B cell (primary cell): ENCODE results near the gene RNPEPL1. TPM values are rescaled to one million over a fixed set of nuclear protein-coding genes. Genes with fewer than 3 reads are reported as not detected.

Source experiments
- ATAC-seq: fragments of 200-7000 bp; cut with Tn5 transposase; one replicate; pipeline ENCODE4 v1.10.0; 2021; ENCODE audit warnings: low read depth, mild to moderate bottlenecking, moderate number of reproducible peaks, moderate library complexity
- CTCF ChIA-PET: fragments of 350-600 bp; sonication (Branson Sonifier 250); formaldehyde crosslinking; loops from one replicate; lab custom pipeline; 2021; ENCODE audit warnings: antibody characterized with exemption, inconsistent platforms; lab: Charles Lee
- POLR2A ChIA-PET: fragments of 350-600 bp; sonication (Branson Sonifier 250); formaldehyde crosslinking; loops from one replicate; lab custom pipeline; 2021; ENCODE audit warnings: antibody characterized with exemption; lab: Charles Lee
- DNase-seq: peaks from one replicate; pipeline ENCODE4 v3.0.0; 2013
- H2AFZ ChIP-seq: 2 replicates; pipeline ENCODE4 v1.6.1; 2012; ENCODE audit warnings: mild to moderate bottlenecking, low read depth, low read length; ENCODE audit not compliant: insufficient read depth, poor library complexity, severe bottlenecking
- H3K27ac ChIP-seq, 2 donors: 1 replicate in 1 of 2; 2 replicates in 1 of 2; pipeline ENCODE4 v1.5.1; 2012 to 2013; ENCODE audit warnings: low read length in 2 of 2, mild to moderate bottlenecking in 2 of 2, moderate library complexity in 1 of 2
- H3K27me3 ChIP-seq, 4 experiments: fragments of 200-600 bp in 1 of 4; sonication (generic) in 1 of 4; replicated peaks in 1 of 4; 1 replicate in 2 of 4; 2 replicates in 2 of 4; pipeline versions ENCODE4 v1.6.1 to v1.7.0; 2013 to 2016; ENCODE audit warnings: low read length in 3 of 4, mild to moderate bottlenecking in 2 of 4, mixed read lengths in 1 of 4, moderate library complexity in 1 of 4; ENCODE audit not compliant: insufficient read depth in 4 of 4, control insufficient read depth in 3 of 4; ENCODE audit errors: control extremely low read depth in 1 of 4
- H3K36me3 ChIP-seq, 2 experiments: replicated peaks in 1 of 2; 1 replicate in 1 of 2; 2 replicates in 1 of 2; pipeline versions ENCODE4 v1.6.1 to v1.7.1; 2013; ENCODE audit warnings: low read length in 1 of 2; ENCODE audit not compliant: insufficient read depth in 2 of 2, control insufficient read depth in 1 of 2; ENCODE audit errors: control extremely low read depth in 1 of 2, extremely low read depth in 1 of 2
- H3K4me1 ChIP-seq, 2 donors: fragments of 200-600 bp in 1 of 2; sonication (generic) in 1 of 2; 1 replicate in 1 of 2; 2 replicates in 1 of 2; pipeline versions ENCODE4 v1.5.1 to v1.6.1; 2013 to 2017; ENCODE audit warnings: low read length in 2 of 2; ENCODE audit not compliant: control insufficient read depth in 2 of 2, insufficient read depth in 2 of 2
- H3K4me2 ChIP-seq: replicated peaks from 2 replicates; pipeline ENCODE3; 2012; ENCODE audit warnings: mild to moderate bottlenecking, low read depth, low read length; ENCODE audit not compliant: poor library complexity, severe bottlenecking
- H3K4me3 ChIP-seq, 5 experiments: fragments of 200-600 bp in 1 of 5; sonication (generic) in 1 of 5; 1 replicate in 3 of 5; 2 replicates in 2 of 5; pipeline versions ENCODE4 v1.5.1 to v1.7.0; 2011 to 2016; ENCODE audit warnings: low read length in 4 of 5, mild to moderate bottlenecking in 4 of 5, low read depth in 2 of 5, control low read depth in 1 of 5, moderate library complexity in 1 of 5; ENCODE audit not compliant: insufficient read depth in 1 of 5; ENCODE audit errors: control extremely low read depth in 1 of 5, extremely low read depth in 1 of 5
- H3K79me2 ChIP-seq: fragments of 200-600 bp; sonication (generic); one replicate; pipeline ENCODE4 v1.6.0; 2016; ENCODE audit warnings: low read length; ENCODE audit not compliant: control insufficient read depth, insufficient read depth
- H3K9ac ChIP-seq: fragments of 200-600 bp; sonication (generic); 2 replicates; pipeline ENCODE4 v1.6.1; 2017; ENCODE audit warnings: mild to moderate bottlenecking, low read length, moderate library complexity
- H3K9me3 ChIP-seq, 3 donors: one replicate each; pipeline versions ENCODE4 v1.6.1 to v1.7.1; 2013; ENCODE audit warnings: low read length in 2 of 3; ENCODE audit not compliant: control insufficient read depth in 2 of 3, insufficient read depth in 1 of 3; ENCODE audit errors: control extremely low read depth in 1 of 3
- H4K20me1 ChIP-seq: 2 replicates; pipeline ENCODE4 v1.6.0; 2012; ENCODE audit warnings: mild to moderate bottlenecking, low read length; ENCODE audit not compliant: insufficient read depth, control insufficient read depth, poor library complexity, severe bottlenecking
- H3K27ac Mint-ChIP-seq: one replicate; pipeline ENCODE4 v1.8.0; 2021; ENCODE audit warnings: mixed read lengths
- H3K27me3 Mint-ChIP-seq: one replicate; pipeline ENCODE4 v1.8.0; 2021; ENCODE audit warnings: mixed read lengths
- H3K4me1 Mint-ChIP-seq: one replicate; pipeline ENCODE4 v1.8.0; 2021; ENCODE audit warnings: mixed read lengths
- H3K4me3 Mint-ChIP-seq: one replicate; pipeline ENCODE4 v1.8.0; 2021; ENCODE audit warnings: mixed read lengths
- H3K9me3 Mint-ChIP-seq: one replicate; pipeline ENCODE4 v1.8.0; 2022; ENCODE audit warnings: mixed read lengths; ENCODE audit not compliant: insufficient read depth
- CTCF ChIP-seq: fragments of 200-600 bp; IDR thresholded peaks from one replicate; pipeline ENCODE4 v1.8.0; 2022; ENCODE audit warnings: antibody characterized with exemption, mild to moderate bottlenecking
- EZH2 ChIP-seq: IDR thresholded peaks from 2 replicates; pipeline ENCODE4 v1.6.1; 2012; ENCODE audit warnings: borderline replicate concordance, low read depth, mild to moderate bottlenecking, moderate library complexity, low read length; ENCODE audit not compliant: insufficient read depth, poor library complexity, severe bottlenecking
- WGBS: methylation state at CpG from one replicate; pipeline ENCODE4 v1.1.5; 2013; ENCODE audit warnings: missing lambda C conversion rate; ENCODE audit not compliant: insufficient coverage; 5-methylcytosine and 5-hydroxymethylcytosine counted together
- intact Hi-C: fragments of 100-400 bp; cut with micrococcal nuclease; formaldehyde crosslinking; loops from one replicate; pipeline ENCODE4 v1.10.0; 2022
- polyA plus RNA-seq: library from polyadenylated mRNA; depleted of rRNA; stranded (reverse); fragments of >200 nt; gene quantifications from 2 replicates; pipeline ENCODE4 v1.2.3, GENCODE V29; 2012
- total RNA-seq, 2 donors: library from RNA; stranded (reverse); fragments of 120-200 nt in 1 of 2; gene quantifications; 1 replicate in 1 of 2; 2 replicates in 1 of 2; pipeline versions ENCODE4 v1.2.3 to v1.2.4, GENCODE V29; 2013 to 2022

Gene RNPEPL1
- total and polyA plus RNA-seq, 2 donors (not counting 1 experiment from before 2014, with no cell fraction given), result 103 to 109 TPM

- peak overlapping the region; percentile 77 for H2AFZ ChIP-seq
- TF ChIP-seq EZH2, result no peak
- no peak for TF ChIP-seq CTCF
- ATAC-seq (no peak), DNase-seq (no peak)
- WGBS, result 90% methylated on average over 5 of the region's 10 CpGs
- peaks cover 20% of the 10 kb centered on the region for H4K20me1 ChIP-seq
- POLR2A ChIA-PET, result interaction anchor here (1.2 to 3.7 kb wide), 2 partner anchors 14 to 21 kb away, joined by 5 to 97 read pairs; partner anchors contain the start of gene CAPN10
- H3K27ac Mint-ChIP-seq, result peak overlapping the region; percentile 99
- H3K27me3 Mint-ChIP-seq, result no peaks in the 10 kb centered on the region
- CTCF ChIA-PET, result interaction anchor here (1.1 to 7.8 kb wide), 7 partner anchors 13 to 51 kb away, joined by 3 to 126 read pairs (median 14); partner anchors contain the start of gene CAPN10
- peaks cover 0 to 11% of the 10 kb centered on the region in 2 experiments for H3K36me3 ChIP-seq
- peaks cover 71% of the 10 kb centered on the region for H3K4me1 Mint-ChIP-seq
- H3K4me1 ChIP-seq, result peaks cover 52 to 65% of the 10 kb centered on the region in 2 donors
- peaks cover 45% of the 10 kb centered on the region for H3K79me2 ChIP-seq
- H3K4me3 ChIP-seq, result peak overlapping the region; percentile 42 to 76 (median 51)
- intact Hi-C loops, result loop anchor here (5.0 to 10.0 kb wide), 3 partner anchors 540 to 1318 kb away; partner anchors contain the start of genes FARP2 and MTERF4
- peak overlapping the region; percentile 84 to 86 for H3K27ac ChIP-seq
- H3K4me3 Mint-ChIP-seq, result peak overlapping the region; percentile 94
- no peaks in the 10 kb centered on the region for H3K9me3 Mint-ChIP-seq
- peak overlapping the region; percentile 97 for H3K4me2 ChIP-seq
- no peaks in the 10 kb centered on the region for H3K27me3 ChIP-seq
- peak overlapping the region; percentile 69 for H3K9ac ChIP-seq
- no peaks in the 10 kb centered on the region for H3K9me3 ChIP-seq
Observed at GRCh38 chr2:240564561-240565332, 3.5 kb upstream of the RNPEPL1 start.
